Muscle of arm (tissue), 12 donors: ENCODE results near the gene PDZK1. TPM values are rescaled to one million over a fixed set of nuclear protein-coding genes. Genes with fewer than 3 reads are reported as not detected.
"Not testable (repeated sequence)": the region's sequence is repeated elsewhere in the genome, so short reads cannot be mapped to it uniquely, and the experiment has no call there.

Experiments
- DNase-seq: peaks from one replicate; pipeline ENCODE4 v3.0.0-alpha.2; 2013
- polyA plus RNA-seq, 12 donors: library from polyadenylated mRNA; unstranded; fragments of 120-200 nt; gene quantifications; one replicate each; pipeline ENCODE4 v1.2.1, GENCODE V29; 2013; ENCODE audit not compliant: insufficient read length in 12 of 12

PDZK1 gene
- polyA plus RNA-seq, 12 donors: 0.71 to 2.6 (median 1.2) TPM; not detected in 2

DNA sequence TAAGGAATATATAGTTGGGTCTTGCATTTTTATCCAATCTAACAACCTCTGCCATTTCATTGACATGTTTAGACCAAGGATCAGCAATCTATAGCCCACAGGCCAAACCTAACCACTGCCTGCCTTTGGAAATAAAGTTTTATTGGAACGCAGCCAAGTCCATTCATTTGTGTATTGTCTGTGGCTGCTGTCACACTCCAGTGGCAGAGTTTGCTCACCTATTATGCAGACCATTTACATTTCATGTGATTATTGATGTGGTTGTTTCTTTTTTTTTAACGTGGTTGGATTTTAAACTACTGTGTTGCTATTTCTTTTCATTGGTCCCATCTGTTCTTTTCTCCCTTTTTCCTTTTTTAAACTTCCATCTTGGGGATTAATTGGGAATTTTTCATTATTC, 44.7 kb downstream of the PDZK1 start:
- not testable (repeated sequence) for DNase-seq

DNA sequence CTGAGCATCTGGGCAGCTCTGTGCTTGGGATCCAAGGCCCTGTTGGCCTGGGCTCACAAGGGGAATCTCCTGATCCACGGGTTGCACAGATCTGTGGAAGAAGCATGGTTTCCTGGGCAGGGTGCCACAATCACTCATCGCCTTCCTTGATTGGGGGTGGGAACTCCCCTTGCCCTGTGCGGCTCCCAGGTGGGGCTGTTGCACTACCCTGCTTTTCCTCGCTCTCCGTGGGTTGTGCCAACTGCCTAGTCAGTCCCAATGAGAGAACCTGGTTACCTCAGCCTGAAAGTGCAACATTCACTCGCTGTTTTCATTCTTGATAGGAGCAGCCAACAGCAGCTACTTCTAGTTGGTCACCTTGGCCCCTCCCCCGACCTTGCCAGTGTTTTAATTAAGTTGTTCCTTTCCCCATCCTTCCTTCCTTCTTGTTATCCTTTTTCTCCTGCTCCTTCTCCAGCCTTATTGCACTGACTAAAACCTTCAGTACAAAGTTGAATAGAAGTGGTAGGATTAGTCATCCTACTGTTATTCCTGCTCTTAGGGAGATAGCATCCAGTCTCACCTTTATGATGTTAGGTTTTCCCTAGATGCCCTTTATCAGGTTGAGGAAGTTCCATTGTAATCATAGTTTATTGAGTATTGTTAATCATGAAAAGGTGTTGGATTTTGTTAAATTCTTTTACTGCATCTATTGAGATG, 50.8 kb downstream of the PDZK1 start:
- DNase-seq: not testable (repeated sequence)

DNA sequence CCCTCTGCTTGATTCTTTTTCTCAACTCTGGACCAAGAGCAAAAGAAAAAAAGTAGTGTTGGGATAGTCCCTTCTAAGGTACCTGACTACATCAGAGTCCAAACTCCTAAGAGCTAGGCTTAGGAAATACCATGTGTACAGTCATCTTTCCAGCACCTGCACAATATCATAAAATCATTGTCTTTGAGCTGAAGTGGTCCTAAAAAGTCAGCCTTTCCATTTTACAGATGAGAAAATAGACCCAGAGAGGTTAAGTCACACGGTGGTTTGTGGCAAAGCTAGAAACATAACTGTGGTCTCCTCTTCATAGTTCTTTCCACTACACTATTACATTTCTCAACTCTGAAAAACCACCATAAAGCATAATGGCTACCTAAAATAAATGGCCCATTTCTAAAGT, 63.2 kb downstream of the PDZK1 start:
- DNase-seq: not testable (repeated sequence)

DNA sequence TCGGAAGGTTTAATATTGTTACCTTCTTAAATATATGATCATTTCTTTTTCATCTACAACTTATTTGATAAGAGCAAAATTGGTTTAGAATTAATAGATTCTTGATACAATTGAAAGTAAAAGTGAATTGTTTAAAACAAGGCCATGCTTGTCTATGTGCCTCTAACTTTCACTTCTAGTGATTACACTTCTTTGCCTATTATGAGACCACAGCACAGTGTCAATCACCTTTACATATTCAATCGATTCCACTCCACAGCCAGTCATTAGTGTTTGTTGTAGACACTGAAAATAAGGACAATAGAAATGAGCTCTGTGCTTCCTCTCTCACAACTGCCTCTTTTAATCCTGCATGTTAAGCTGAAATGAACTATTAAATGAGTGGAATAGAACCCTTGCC, 65.3 kb downstream of the PDZK1 start:
- not testable (repeated sequence) for DNase-seq

DNA sequence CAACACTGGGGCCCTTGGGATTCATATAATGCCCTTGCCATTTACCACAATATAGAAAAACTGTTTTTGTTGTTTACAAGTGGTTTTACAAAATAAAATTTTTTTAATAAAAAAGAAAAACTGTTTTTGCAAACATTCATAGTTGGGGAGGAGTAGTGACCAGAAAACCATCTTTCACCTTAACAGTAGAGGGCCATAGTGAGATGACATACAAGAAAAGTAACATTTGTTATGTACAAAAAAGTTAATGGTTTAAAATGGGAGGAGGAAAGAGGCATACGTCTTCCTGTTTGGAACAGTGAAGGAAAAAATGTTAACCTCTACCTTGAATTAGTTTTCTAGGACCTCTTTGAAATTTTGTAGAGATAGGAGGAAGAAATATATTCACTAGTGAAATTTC, 70.9 kb downstream of the PDZK1 start:
- DNase-seq: not testable (repeated sequence)

DNA sequence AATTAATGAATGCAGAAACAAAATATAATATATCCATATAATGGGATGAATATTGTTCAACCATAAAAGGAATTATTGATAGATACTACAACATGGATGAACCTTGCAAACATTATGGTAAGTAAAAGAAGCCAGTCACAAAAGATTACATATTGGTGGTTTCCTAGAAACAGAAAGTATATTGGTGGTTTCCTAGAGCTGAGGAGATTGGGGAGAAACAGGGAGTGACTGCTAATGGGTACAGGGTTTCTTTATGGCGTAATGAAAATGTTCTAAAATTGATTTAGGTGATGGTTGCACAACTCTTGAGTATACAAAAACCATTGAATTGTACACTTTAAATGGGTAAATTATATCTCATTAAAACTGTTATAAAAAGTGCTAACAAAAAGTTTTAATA, 85.0 kb downstream of the PDZK1 start:
- not testable (repeated sequence) for DNase-seq

Other genes starting within 250 kb of the PDZK1 start
- 10 to 100 TPM in 10 of 12 donors, 1 to 10 TPM in 1, not detected in 1; 9.0 to 46.1 (median 13.1) TPM for gene GPR89A, start 99.4 kb downstream of the PDZK1 start, polyA plus RNA-seq
- 1 to 10 TPM in 5 of 12 donors, under 1 TPM in 6, not detected in 1; 0.29 to 3.0 (median 0.80) TPM for gene CD160, start 12.1 kb upstream of the PDZK1 start, polyA plus RNA-seq
- gene RNF115, start 116.7 kb upstream of the PDZK1 start, polyA plus RNA-seq: 10 to 100 TPM in 11 of 12 donors, not detected in 1; 12.0 to 23.2 (median 18.9) TPM
- gene POLR3C, start 116.8 kb upstream of the PDZK1 start, polyA plus RNA-seq: 10 to 100 TPM in 10 of 12 donors, not detected in 2; 19.8 to 29.9 (median 21.5) TPM
- 10 to 100 TPM in 11 of 12 donors, not detected in 1; 10.5 to 19.6 (median 14.8) TPM for gene NUDT17, start 138.3 kb upstream of the PDZK1 start, polyA plus RNA-seq
- gene PIAS3, start 151.7 kb upstream of the PDZK1 start, polyA plus RNA-seq: 10 to 100 TPM in 11 of 12 donors, not detected in 1; 33.6 to 83.6 (median 48.5) TPM
- 1 to 10 TPM in 10 of 12 donors, not detected in 2; 1.7 to 8.0 (median 2.3) TPM for gene ANKRD35, start 178.5 kb upstream of the PDZK1 start, polyA plus RNA-seq
- 10 to 100 TPM in 2 of 12 donors, 1 to 10 TPM in 9, not detected in 1; 4.0 to 12.2 (median 7.9) TPM for gene ITGA10, start 202.7 kb upstream of the PDZK1 start, polyA plus RNA-seq
- gene PEX11B, start 211.3 kb upstream of the PDZK1 start, polyA plus RNA-seq: 10 to 100 TPM in 11 of 12 donors, not detected in 1; 18.0 to 32.7 (median 25.9) TPM
- gene RBM8A, start 220.1 kb upstream of the PDZK1 start, polyA plus RNA-seq: 100 to 1,000 TPM in 11 of 12 donors, not detected in 1; 104 to 160 (median 134) TPM